PC-9 (cell line): ENCODE measurements around the gene PLXNC1. TPM values are rescaled to one million over a fixed set of nuclear protein-coding genes. Genes with fewer than 3 reads are reported as not detected.

Experiments used
- BruUV-seq: library from RNA; stranded (reverse); fragments of 400-500 nt; replicated peaks from 2 replicates; lab custom pipeline; 2021; lab: Mats Ljungman, UMichigan
- CTCF ChIA-PET: fragments of 300-600 bp; sonication (Branson Sonifier 250); formaldehyde crosslinking; loops from one replicate; lab custom pipeline; 2022; ENCODE audit warnings: antibody characterized with exemption; lab: Charles Lee
- POLR2A ChIA-PET: fragments of 300-600 bp; sonication (Branson Sonifier 250); formaldehyde crosslinking; loops from one replicate; lab custom pipeline; 2022; ENCODE audit warnings: antibody characterized with exemption; ENCODE audit not compliant: unreplicated experiment; lab: Charles Lee
- DNase-seq, 2 experiments: peaks; one replicate each; pipeline versions ENCODE4 v3.0.0 to v3.0.0-alpha.2; 2015 to 2022; ENCODE audit warnings: mixed read lengths in 1 of 2
- H2AFZ ChIP-seq: fragments of 200-600 bp; sonication (generic); 2 replicates; pipeline ENCODE4 v1.8.1; 2017; ENCODE audit warnings: antibody characterized with exemption
- H3F3A ChIP-seq: fragments of 200-600 bp; sonication (generic); 2 replicates; pipeline ENCODE4 v1.8.1; 2017; ENCODE audit warnings: antibody characterized with exemption, mild to moderate bottlenecking, low read depth; ENCODE audit not compliant: insufficient read depth
- H3K27ac ChIP-seq: fragments of 200-600 bp; sonication (generic); 2 replicates; pipeline ENCODE4 v1.6.1; 2016; ENCODE audit warnings: mixed run types
- H3K27me3 ChIP-seq: fragments of 200-600 bp; sonication (generic); 2 replicates; pipeline ENCODE4 v1.6.1; 2016; ENCODE audit warnings: low read depth, mixed run types; ENCODE audit not compliant: insufficient read depth
- H3K36me3 ChIP-seq: fragments of 200-600 bp; sonication (generic); 2 replicates; pipeline ENCODE4 v1.6.1; 2016; ENCODE audit warnings: low read depth, mixed run types
- H3K4me1 ChIP-seq: fragments of 200-600 bp; sonication (generic); replicated peaks from 2 replicates; pipeline ENCODE4 v1.6.1; 2016; ENCODE audit warnings: mixed run types; ENCODE audit not compliant: insufficient read depth
- H3K4me2 ChIP-seq: fragments of 200-600 bp; sonication (generic); 2 replicates; pipeline ENCODE4 v1.6.1; 2017; ENCODE audit warnings: mixed run types
- H3K4me3 ChIP-seq: fragments of 200-600 bp; sonication (generic); 2 replicates; pipeline ENCODE4 v1.6.1; 2016; ENCODE audit warnings: mixed run types
- H3K79me2 ChIP-seq: fragments of 200-600 bp; sonication (generic); 2 replicates; pipeline ENCODE4 v1.6.1; 2017; ENCODE audit warnings: low read depth, mixed run types
- H3K9me2 ChIP-seq: fragments of 200-600 bp; sonication (generic); 2 replicates; pipeline ENCODE4 v1.8.1; 2017; ENCODE audit warnings: mild to moderate bottlenecking; ENCODE audit not compliant: insufficient read depth
- H3K9me3 ChIP-seq: fragments of 200-600 bp; sonication (generic); 2 replicates; pipeline ENCODE4 v1.8.1; 2016; ENCODE audit warnings: low read depth; ENCODE audit not compliant: insufficient read depth
- H4K20me1 ChIP-seq: fragments of 200-600 bp; sonication (generic); 2 replicates; pipeline ENCODE4 v1.8.1; 2017; ENCODE audit not compliant: insufficient read depth
- CTCF ChIP-seq: fragments of 200-600 bp; sonication (generic); conservative IDR thresholded peaks from 2 replicates; pipeline ENCODE4 v1.6.1; 2017; ENCODE audit warnings: mixed run types, antibody characterized with exemption, mild to moderate bottlenecking, moderate library complexity
- EZH2 ChIP-seq: fragments of 200-600 bp; sonication (generic); IDR thresholded peaks from 2 replicates; pipeline ENCODE4 v1.8.0; 2017; ENCODE audit warnings: antibody characterized with exemption, low read depth
- intact Hi-C: fragments of 100-400 bp; cut with micrococcal nuclease; formaldehyde crosslinking; loops from one replicate; pipeline ENCODE4 v1.10.0; 2022; ENCODE audit not compliant: unreplicated experiment
- total RNA-seq: library from RNA; stranded (reverse); gene quantifications from 2 replicates; pipeline ENCODE4 v1.2.3, GENCODE V29; 2021

PLXNC1 gene
- total RNA-seq, 1 experiment from 2014 or later: 2.3 TPM

GRCh38 chr12:94228488-94228907, 80.1 kb downstream of the PLXNC1 start:
- no peaks in the 10 kb centered on the region for H3K79me2 ChIP-seq
- DNase-seq: no peak
- intact Hi-C loops: no loop called here

GRCh38 chr12:94229902-94230301, 81.5 kb downstream of the PLXNC1 start:
- Histone ChIP-seq H3K9me2 (no peaks in the 10 kb centered on the region), H3K4me2 (no peak overlapping the region), H3K36me3 (no peaks in the 10 kb centered on the region), H3K4me1 (no peaks in the 10 kb centered on the region), H2AFZ (no peak overlapping the region), H4K20me1 (no peaks in the 10 kb centered on the region), H3F3A (no peaks in the 10 kb centered on the region), H3K27ac (no peak overlapping the region), H3K79me2 (no peaks in the 10 kb centered on the region), H3K4me3 (no peak overlapping the region), H3K9me3 (no peaks in the 10 kb centered on the region), H3K27me3 (peaks cover 96% of the 10 kb centered on the region)
- TF ChIP-seq EZH2 (no peak), CTCF (no peak)
- ChIA-PET POLR2A (interaction anchor here (0.6 kb wide), 1 partner anchor 44 kb away, joined by 8 read pairs; no protein-coding TSS in a partner anchor), CTCF (no interaction called here)
- DNase-seq: no peak
- intact Hi-C loops: no loop called here
- no TSS peak for BruUV-seq

More at GRCh38 chr12:94228488-94228907, 80.1 kb downstream of the PLXNC1 start:
- BruUV-seq: no TSS peak
- H3F3A ChIP-seq: no peaks in the 10 kb centered on the region
- ChIA-PET CTCF (no interaction called here), POLR2A (no interaction called here)
- no peak overlapping the region for H3K4me3 ChIP-seq
- H3K27me3 ChIP-seq: peaks cover 96% of the 10 kb centered on the region
- H3K4me2 ChIP-seq: no peak overlapping the region
- H3K9me2 ChIP-seq: no peaks in the 10 kb centered on the region
- no peaks in the 10 kb centered on the region for H3K36me3 ChIP-seq
- no peaks in the 10 kb centered on the region for H4K20me1 ChIP-seq
- H2AFZ ChIP-seq: no peak overlapping the region
- no peaks in the 10 kb centered on the region for H3K9me3 ChIP-seq
- TF ChIP-seq EZH2 (no peak), CTCF (no peak)
- H3K4me1 ChIP-seq: no peaks in the 10 kb centered on the region
- no peak overlapping the region for H3K27ac ChIP-seq

GRCh38 chr12:94230357-94230905, 82.1 kb downstream of the PLXNC1 start:
- ChIA-PET CTCF (no interaction called here), POLR2A (no interaction called here)
- no TSS peak for BruUV-seq
- Histone ChIP-seq H3K27me3 (peaks cover 96% of the 10 kb centered on the region), H3K36me3 (no peaks in the 10 kb centered on the region), H2AFZ (no peak overlapping the region), H3K9me2 (no peaks in the 10 kb centered on the region), H3K27ac (no peak overlapping the region), H4K20me1 (no peaks in the 10 kb centered on the region), H3K9me3 (no peaks in the 10 kb centered on the region), H3F3A (no peaks in the 10 kb centered on the region), H3K4me3 (no peak overlapping the region), H3K4me2 (no peak overlapping the region), H3K4me1 (no peaks in the 10 kb centered on the region), H3K79me2 (no peaks in the 10 kb centered on the region)
- TF ChIP-seq EZH2 (no peak), CTCF (no peak)
- DNase-seq: no peak
- intact Hi-C loops: no loop called here
